Measurements from ENCODE around the gene SLC6A5.

SLC6A5 gene

DNA sequence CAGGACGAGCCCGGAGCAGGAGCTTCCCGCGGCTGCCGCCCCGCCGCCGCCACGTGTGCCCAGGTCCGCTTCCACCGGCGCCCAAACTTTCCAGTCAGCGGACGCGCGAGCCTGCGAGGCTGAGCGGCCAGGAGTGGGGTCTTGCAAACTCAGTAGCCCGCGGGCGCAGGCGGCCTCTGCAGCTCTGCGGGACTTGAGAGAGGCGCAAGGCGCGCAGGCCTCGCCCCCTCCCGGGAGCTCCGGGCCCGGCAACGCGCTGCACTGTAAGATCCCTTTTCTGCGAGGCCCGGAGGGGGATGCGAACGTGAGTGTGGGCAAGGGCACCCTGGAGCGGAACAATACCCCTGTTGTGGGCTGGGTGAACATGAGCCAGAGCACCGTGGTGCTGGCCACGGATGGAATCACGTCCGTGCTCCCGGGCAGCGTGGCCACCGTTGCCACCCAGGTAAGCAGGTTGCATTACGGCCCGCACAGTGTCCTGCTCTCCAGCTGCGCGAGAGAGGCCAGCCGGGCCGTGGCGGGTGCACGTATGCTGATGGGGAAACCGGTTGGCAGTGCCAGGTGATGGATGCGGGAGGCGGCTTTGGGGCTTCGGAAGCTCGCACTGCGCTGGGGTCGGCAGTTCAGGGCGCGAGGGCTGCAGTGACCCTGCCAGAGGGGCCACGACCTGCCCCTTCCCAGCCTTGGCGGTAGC is 2.0 kb downstream of the SLC6A5 start:
- DNase-seq: peak in 1 of 2 experiments; percentile 8
- no peak for TF ChIP-seq POLR2A (IDR thresholded peaks at IDR 0.05; ENCODE audit: low read length)
- no peak for TF ChIP-seq GATA1 (IDR thresholded peaks at IDR 0.05; ENCODE audit: low read depth, low read length)

DNA sequence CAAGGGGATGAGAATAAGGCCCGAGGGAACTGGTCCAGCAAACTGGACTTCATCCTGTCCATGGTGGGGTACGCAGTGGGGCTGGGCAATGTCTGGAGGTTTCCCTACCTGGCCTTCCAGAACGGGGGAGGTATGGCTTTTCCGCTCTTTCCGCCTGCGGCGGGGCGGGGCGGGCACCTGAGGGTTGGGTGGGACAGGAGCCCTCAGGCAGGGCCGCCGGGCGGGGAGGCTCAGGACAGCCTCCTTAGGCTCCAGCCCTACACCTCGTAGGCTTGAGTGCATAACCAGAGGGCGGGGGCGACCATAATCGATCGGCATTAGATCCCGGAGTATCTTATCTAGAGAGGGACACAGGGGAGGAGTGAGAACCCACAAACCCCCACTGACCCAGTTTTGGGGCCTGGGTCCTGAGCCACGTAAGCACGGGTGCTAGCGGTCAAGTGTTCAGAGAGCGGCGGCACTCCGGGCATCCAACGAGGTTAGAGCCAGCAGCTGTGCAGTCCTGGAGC is 4.9 kb downstream of the SLC6A5 start:
- TF ChIP-seq GATA1 (IDR thresholded peaks at IDR 0.05; ENCODE audit: low read depth, low read length) (no peak), POLR2A (IDR thresholded peaks at IDR 0.05; ENCODE audit: low read length) (no peak)
- no peak for DNase-seq

DNA sequence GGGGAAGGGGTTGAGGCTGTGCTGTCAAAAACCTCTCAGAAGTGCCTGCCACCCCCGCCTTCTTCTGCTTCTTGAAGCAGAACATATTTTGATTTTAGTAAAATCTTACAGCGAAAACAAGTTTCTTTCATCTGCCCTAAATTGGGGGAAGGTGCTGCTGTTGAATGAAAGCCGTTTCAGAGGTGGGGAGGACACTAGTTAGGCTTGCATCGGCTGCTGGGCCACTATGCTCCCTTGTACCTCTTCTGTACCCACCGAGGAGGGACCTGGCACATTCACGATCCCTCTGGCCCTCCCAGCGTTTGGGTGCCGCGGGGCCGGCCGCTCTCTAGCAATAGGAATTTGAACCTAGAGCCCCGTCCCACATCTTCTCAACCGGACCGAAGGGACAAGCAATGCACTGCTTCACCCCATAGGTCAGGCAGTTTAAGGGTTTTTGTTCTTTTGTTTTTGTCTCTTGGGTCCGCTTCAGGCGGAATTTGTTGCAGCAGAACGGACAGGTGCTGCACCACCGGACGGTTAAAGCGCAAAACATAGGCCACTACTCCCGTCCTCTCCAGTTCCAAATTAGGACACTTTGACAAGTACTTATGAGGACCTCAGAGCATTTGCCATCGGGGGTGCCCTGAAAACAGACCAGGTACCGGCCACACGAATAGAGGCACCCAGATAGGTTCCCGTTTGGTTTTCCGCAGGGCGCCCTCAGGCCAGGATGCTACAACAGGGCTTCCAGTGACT is 5.6 kb downstream of the SLC6A5 start:
- no peak for TF ChIP-seq POLR2A (IDR thresholded peaks at IDR 0.05; ENCODE audit: low read length)
- TF ChIP-seq GATA1 (IDR thresholded peaks at IDR 0.05; ENCODE audit: low read depth, low read length): no peak
- no peak for DNase-seq

DNA sequence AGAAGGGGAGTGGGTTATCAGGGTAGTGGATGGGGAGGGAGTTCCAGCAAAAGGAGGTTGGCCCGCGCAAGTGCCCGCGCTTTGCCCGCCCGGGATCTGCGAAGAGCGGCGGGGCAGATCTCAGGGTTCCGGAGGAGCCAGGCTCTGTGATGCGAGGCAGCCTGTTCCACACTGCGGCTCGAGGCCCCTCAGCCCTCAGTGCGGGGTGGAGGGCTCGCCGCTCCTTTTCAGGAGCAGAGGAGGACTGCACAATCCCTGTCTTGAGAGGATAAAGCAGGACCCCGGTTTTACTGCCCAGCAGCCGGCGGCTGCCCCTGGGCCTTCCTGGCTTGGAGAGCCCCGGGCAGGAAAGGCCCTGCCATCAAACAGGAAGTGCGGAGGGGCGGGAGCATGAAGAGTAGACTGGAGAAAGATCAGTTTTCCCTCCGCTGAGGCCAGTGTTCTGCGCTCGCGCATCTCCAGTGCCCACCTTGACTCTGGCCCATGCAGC is 6.2 kb downstream of the SLC6A5 start:
- no peak for TF ChIP-seq POLR2A (IDR thresholded peaks at IDR 0.05; ENCODE audit: low read length)
- TF ChIP-seq GATA1 (IDR thresholded peaks at IDR 0.05; ENCODE audit: low read depth, low read length): no peak
- DNase-seq: no peak

DNA sequence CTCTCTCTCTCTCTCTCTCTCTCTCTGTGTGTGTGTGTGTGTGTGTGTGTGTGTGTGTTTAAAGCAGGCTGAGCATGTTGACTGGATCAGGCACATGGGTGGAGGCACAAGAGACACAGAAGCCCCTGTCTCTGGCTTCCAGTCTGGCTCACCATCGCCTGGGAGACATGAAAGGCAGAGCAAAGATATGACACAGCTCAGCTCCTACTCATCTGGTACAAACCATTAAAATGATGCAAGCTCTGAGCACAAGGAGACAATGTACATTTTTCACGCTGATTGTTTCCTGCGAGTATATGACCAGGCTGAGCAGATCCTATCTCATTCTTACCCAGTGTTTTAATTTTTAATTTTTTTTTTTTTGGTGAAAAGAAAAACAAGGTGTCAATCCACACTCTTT is 9.5 kb downstream of the SLC6A5 start:
- no peak for DNase-seq
- TF ChIP-seq GATA1 (IDR thresholded peaks at IDR 0.05; ENCODE audit: low read depth, low read length) (no peak), POLR2A (IDR thresholded peaks at IDR 0.05; ENCODE audit: low read length) (no peak)

DNA sequence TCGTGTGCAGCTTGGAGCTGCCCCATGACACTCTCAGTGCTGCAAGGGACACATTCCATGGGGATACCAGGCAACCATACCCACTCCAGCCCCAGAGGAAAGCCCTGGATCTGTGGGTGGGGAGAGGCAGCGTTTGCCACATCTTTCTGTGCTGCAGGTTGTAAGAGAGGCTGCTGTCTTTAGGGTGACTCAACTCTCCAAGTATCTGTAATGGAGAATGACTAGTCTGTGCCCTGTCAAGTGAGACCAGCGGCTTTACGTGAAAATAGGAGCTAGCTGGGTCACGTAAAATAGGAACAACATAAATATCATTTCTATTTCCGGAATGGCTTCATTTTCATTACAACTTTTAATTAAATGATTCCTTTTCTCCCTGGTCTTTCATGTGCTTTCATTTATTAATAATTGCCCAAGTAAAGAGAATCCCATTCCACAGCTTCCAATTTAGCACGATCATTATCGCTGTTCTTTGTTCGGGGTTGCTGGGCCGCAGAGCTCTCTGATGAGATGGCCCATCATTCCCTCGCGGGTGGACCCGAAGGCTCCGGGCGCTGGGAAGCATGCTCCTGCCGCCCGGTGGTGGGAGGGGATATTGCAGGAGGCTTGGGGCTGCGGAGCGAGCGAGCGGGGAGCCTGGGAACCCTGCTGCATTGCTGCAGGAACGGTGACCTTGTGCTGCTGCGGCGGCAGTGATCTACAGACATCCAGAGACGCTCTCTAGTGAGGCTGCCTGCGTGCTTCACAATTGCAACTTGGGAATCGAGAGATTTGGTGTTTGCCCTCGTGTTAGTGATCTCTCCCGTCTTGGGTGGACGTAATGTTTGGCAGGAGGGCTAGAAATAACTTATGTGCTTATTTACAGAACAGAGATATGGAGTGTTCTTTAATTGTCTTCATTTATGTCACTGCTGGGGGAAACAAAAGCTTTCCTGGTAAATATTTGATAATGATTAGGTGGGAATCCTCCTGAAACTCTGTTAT is 10.6 kb downstream of the SLC6A5 start:
- DNase-seq: peak; percentile 77 to 88
- no peak for TF ChIP-seq GATA1 (IDR thresholded peaks at IDR 0.05; ENCODE audit: low read depth, low read length)
- TF ChIP-seq POLR2A (IDR thresholded peaks at IDR 0.05; ENCODE audit: low read length): no peak

DNA sequence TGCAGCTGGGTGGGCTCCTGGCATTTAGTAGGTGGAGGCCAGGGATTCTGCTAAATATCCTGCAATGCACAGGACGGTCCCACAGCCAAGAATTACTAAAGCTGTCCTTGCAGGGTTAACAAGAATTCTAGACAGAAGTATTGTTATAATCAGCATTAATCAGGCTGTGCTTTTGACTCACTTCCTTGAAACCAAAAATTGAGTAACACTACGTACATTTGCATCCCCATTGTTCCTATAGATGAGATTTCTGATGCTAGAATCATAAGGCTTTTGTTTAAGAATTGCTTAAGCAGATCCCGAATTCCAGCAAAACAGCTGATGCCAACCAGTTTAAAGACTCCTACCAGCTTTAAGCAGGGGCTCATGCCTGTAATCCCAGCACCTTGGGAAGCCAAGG is 11.4 kb downstream of the SLC6A5 start:
- DNase-seq: no peak
- TF ChIP-seq POLR2A (IDR thresholded peaks at IDR 0.05; ENCODE audit: low read length): no peak

DNA sequence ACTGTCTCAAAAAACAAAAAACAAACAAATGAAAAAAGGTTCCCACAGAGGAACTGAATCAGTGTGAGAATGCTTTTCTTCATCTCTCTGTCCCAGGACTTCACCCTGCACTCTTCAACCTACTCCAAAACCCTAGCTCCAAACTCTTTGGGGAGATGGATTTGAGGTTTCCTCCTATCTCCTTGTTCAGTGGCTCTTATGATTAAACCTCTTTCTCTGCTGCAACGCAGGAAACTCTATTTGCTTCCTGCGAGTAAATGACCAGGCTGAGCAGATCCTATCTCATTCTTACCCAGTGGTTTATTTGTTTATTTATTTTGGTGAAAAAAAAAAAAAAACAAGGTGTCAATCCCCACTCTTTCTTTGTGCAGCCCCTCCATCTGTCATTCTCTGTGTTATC is 12.0 kb downstream of the SLC6A5 start:
- DNase-seq: no peak
- TF ChIP-seq GATA1 (IDR thresholded peaks at IDR 0.05; ENCODE audit: low read depth, low read length): no peak
- TF ChIP-seq POLR2A (IDR thresholded peaks at IDR 0.05; ENCODE audit: low read length): no peak

DNA sequence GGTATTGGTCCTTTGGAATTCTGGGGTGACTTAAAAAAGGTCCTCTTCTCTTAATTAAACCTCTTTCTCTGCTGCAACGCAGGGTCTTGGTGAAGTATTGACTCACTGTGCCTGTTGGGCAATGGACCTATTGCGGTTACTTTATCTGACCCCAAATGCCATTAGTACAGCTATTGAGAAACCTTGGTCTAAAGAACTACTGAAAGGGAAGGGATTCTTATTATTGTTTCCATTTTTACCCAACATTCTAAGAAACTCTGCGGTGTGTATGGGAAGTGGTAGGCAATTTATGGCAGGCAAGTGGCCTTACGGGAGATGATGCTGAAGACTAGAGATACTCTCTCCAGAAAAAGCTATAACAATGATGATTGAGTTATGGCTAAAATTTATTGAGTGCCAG is 12.5 kb downstream of the SLC6A5 start:
- TF ChIP-seq GATA1 (IDR thresholded peaks at IDR 0.05; ENCODE audit: low read depth, low read length): no peak
- TF ChIP-seq POLR2A (IDR thresholded peaks at IDR 0.05; ENCODE audit: low read length): no peak
- DNase-seq: no peak

DNA sequence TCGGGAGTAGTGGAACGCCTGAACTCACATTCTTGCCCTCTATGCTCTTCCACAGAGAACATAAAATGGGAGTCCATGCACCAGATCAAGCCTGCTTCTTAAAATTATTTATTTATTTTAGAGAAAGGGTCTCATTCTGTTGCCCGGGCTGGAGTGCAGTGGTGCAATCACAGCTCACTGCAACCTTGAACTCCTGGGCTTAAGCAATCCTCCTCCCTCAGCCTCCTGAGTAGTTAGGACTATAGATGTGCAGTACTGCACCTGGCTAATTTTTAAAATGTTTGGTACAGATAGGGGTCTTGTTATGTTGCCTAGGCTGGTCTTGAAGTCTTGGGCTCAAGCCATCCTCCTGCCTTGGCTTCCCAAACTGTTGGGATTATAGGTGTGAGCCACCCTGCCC is 13.0 kb downstream of the SLC6A5 start:
- TF ChIP-seq GATA1 (IDR thresholded peaks at IDR 0.05; ENCODE audit: low read depth, low read length) (no peak), POLR2A (IDR thresholded peaks at IDR 0.05; ENCODE audit: low read length) (no peak)
- no peak for DNase-seq

DNA sequence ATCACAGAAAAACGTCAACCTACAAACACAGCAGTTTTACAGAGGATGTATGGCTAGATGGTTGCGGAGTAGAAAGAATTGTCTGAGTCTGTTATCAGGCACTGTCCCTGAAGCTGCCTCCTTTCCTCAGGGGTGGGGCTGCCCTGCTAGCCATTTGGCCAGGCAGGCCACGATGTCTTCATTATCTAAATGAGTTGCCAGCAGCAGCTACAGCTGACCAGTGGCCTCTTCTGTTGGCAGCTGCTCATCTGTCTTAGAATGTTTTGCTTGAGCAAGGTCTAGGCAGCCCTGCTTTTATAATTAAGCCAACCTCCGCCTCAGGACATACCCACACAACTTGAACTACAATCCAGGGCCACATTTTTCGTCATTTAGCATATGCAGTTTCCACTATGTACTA is 17.5 kb downstream of the SLC6A5 start:
- no peak for TF ChIP-seq GATA1 (IDR thresholded peaks at IDR 0.05; ENCODE audit: low read depth, low read length)
- TF ChIP-seq POLR2A (IDR thresholded peaks at IDR 0.05; ENCODE audit: low read length): no peak
- DNase-seq: peak in 1 of 2 experiments; percentile 15

DNA sequence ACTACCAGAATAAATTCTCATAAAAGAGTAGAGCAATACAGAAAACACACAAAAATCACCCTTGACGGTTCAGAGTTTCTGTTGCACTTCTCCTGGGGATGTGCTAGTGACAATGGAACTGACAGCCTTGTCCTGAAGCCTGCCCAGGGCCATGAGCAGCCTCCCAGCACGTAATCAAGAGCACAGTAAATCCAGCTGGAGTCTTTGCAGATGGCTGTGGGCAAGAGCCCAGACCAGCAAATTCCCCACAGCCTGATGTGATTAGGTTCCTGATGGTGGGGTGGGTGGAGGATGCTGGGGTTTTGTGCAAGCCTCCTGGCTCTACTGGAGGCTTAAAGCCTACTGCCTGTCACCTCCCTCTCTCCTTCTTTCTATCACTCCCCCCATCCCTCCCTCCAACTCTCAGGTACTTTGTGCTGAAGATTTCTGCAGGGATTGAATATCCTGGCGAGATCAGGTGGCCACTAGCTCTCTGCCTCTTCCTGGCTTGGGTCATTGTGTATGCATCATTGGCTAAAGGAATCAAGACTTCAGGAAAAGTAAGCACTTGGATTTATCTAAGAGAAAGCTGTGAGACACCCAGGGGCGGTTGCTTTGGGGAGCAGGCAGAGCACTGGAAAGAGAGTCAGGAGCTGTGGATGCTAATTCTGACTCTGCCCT is 18.1 kb downstream of the SLC6A5 start:
- no peak for DNase-seq
- no peak for TF ChIP-seq POLR2A (IDR thresholded peaks at IDR 0.05; ENCODE audit: low read length)
- TF ChIP-seq GATA1 (IDR thresholded peaks at IDR 0.05; ENCODE audit: low read depth, low read length): no peak

DNA sequence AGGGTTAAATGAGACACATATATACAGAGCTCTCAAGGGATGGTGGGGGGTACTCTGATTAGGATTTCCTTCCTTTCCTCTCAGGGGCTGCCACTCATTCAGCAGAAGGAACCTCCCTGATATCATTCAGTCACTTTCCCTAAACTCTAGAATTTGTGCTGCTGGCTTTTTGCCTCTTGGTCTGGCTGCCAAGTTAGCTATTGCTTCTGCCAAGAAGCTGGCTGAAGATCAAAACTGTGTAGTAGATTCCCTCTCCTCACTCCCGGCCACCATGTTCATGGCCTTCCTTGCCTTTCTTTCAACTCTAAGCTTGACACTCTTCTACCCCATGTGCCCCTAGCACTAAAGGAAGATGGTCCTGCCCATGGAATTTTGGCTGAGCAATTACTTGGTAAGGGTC is 18.7 kb downstream of the SLC6A5 start:
- TF ChIP-seq POLR2A (IDR thresholded peaks at IDR 0.05; ENCODE audit: low read length): no peak
- TF ChIP-seq GATA1 (IDR thresholded peaks at IDR 0.05; ENCODE audit: low read depth, low read length): no peak
- no peak for DNase-seq

All from erythroblast (primary cell).